Mesendoderm (in vitro differentiated cells): ENCODE results near the gene CALCOCO2.

Experiments used
- DNase-seq: peaks from one replicate; pipeline ENCODE4 v3.0.0; 2013
- H2AK5ac ChIP-seq: 2 replicates; pipeline ENCODE4 v1.6.1; 2013; ENCODE audit warnings: low read length, inconsistent platforms
- H2BK120ac ChIP-seq: 2 replicates; pipeline ENCODE4 v1.6.1; 2013; ENCODE audit warnings: low read depth, mild to moderate bottlenecking, low read length, moderate library complexity, mixed read lengths
- H2BK15ac ChIP-seq: replicated peaks from 2 replicates; pipeline ENCODE4 v1.6.1; 2013; ENCODE audit warnings: low read depth, mild to moderate bottlenecking, moderate library complexity
- H2BK5ac ChIP-seq: 2 replicates; pipeline ENCODE4 v1.6.1; 2013; ENCODE audit warnings: low read length, inconsistent platforms
- H3K18ac ChIP-seq: 2 replicates; pipeline ENCODE4 v1.6.1; 2013; ENCODE audit warnings: mild to moderate bottlenecking, low read length, mixed read lengths
- H3K23ac ChIP-seq: one replicate; pipeline ENCODE4 v1.6.1; 2013; ENCODE audit warnings: low read length
- H3K27ac ChIP-seq: 2 replicates; pipeline ENCODE4 v1.5.1; 2013; ENCODE audit warnings: low read depth, mild to moderate bottlenecking, inconsistent platforms, low read length, moderate library complexity
- H3K27me3 ChIP-seq: 2 replicates; pipeline ENCODE4 v1.6.1; 2013; ENCODE audit warnings: low read length, control low read depth, mild to moderate bottlenecking, inconsistent platforms; ENCODE audit not compliant: insufficient read depth, poor library complexity
- H3K36me3 ChIP-seq: 2 replicates; pipeline ENCODE4 v1.6.1; 2013; ENCODE audit warnings: low read length, inconsistent platforms; ENCODE audit not compliant: control insufficient read depth, insufficient read depth
- H3K4ac ChIP-seq: one replicate; pipeline ENCODE4 v1.6.1; 2013; ENCODE audit warnings: low read depth, mild to moderate bottlenecking, low read length, moderate library complexity
- H3K4me1 ChIP-seq: 2 replicates; pipeline ENCODE4 v1.6.1; 2013; ENCODE audit warnings: low read depth, low read length, inconsistent platforms; ENCODE audit not compliant: control insufficient read depth
- H3K4me2 ChIP-seq: 2 replicates; pipeline ENCODE4 v1.6.1; 2013; ENCODE audit warnings: low read length
- H3K4me3 ChIP-seq: 2 replicates; pipeline ENCODE4 v1.5.1; 2013; ENCODE audit warnings: mild to moderate bottlenecking, low read length
- H3K56ac ChIP-seq: one replicate; pipeline ENCODE4 v1.6.1; 2013; ENCODE audit warnings: low read length
- H3K79me1 ChIP-seq: 2 replicates; pipeline ENCODE4 v1.6.1; 2013; ENCODE audit warnings: low read length, inconsistent platforms
- H3K79me2 ChIP-seq: 2 replicates; pipeline ENCODE4 v1.6.1; 2013; ENCODE audit warnings: mild to moderate bottlenecking, low read length; ENCODE audit not compliant: control insufficient read depth, insufficient read depth
- H3K9ac ChIP-seq: 2 replicates; pipeline ENCODE4 v1.6.1; 2013; ENCODE audit warnings: low read length, inconsistent platforms
- H4K5ac ChIP-seq: one replicate; pipeline ENCODE4 v1.6.1; 2013; ENCODE audit warnings: low read length
- H4K8ac ChIP-seq: one replicate; pipeline ENCODE4 v1.6.1; 2013; ENCODE audit warnings: low read depth, mild to moderate bottlenecking, control low read depth, low read length, moderate library complexity
- WGBS: extraction: QIAGEN DNeasy Blood & Tissue Kit; methylation state at CpG from one replicate; pipeline ENCODE4 v1.1.7; 2013; ENCODE audit warnings: low lambda C conversion rate, missing lambda C conversion rate; ENCODE audit not compliant: insufficient coverage; ENCODE audit errors: extremely low coverage; 5-methylcytosine and 5-hydroxymethylcytosine counted together

CALCOCO2 gene

DNA sequence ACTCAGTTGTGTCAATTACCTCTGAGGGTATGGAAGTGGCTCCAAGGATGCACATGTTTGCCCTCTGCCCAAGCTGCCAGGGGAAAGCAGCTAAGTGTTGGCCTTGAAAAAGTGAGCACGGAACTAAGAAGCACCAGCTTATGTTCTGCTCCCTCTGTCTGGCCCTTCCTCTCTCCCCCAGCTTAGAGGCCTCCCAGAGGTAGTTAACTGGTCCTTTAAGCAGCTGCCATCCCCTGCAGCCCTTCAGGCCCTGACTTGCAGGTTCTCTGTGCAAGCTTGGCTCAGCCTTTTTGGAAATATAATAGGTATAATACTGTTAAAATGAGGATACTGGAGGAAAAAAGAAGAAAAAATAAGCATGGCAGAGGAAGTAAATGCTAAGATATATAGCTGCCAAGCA lies 70.4 kb downstream of the CALCOCO2 start:
- Histone ChIP-seq H2BK15ac (no peak overlapping the region), H3K27me3 (no peaks in the 10 kb centered on the region), H3K4me3 (no peak overlapping the region), H3K9ac (no peak overlapping the region), H4K8ac (no peak overlapping the region), H3K79me2 (no peaks in the 10 kb centered on the region), H2AK5ac (no peak overlapping the region), H3K4me1 (no peaks in the 10 kb centered on the region), H3K23ac (no peak overlapping the region), H3K4ac (no peak overlapping the region), H2BK120ac (no peak overlapping the region), H3K27ac (no peak overlapping the region), H2BK5ac (no peak overlapping the region), H3K4me2 (no peak overlapping the region), H3K36me3 (no peaks in the 10 kb centered on the region), H3K79me1 (no peaks in the 10 kb centered on the region), H3K18ac (no peak overlapping the region), H3K56ac (no peak overlapping the region), H4K5ac (no peak overlapping the region)
- WGBS, result no CpG with 5 or more reads among the region's 1 CpG
- no peak for DNase-seq

GRCh38 chr17:48903401-48903800 lies 72.6 kb downstream of the CALCOCO2 start:
- Histone ChIP-seq H3K36me3 (no peaks in the 10 kb centered on the region), H2BK120ac (no peak overlapping the region), H3K4ac (no peak overlapping the region), H4K8ac (no peak overlapping the region), H4K5ac (no peak overlapping the region), H3K18ac (no peak overlapping the region), H3K4me1 (no peaks in the 10 kb centered on the region), H3K79me1 (no peaks in the 10 kb centered on the region), H2BK5ac (no peak overlapping the region), H2AK5ac (no peak overlapping the region), H3K23ac (no peak overlapping the region), H3K9ac (no peak overlapping the region), H3K27me3 (no peaks in the 10 kb centered on the region), H3K4me2 (no peak overlapping the region), H3K79me2 (no peaks in the 10 kb centered on the region), H2BK15ac (no peak overlapping the region), H3K4me3 (no peak overlapping the region), H3K56ac (no peak overlapping the region), H3K27ac (no peak overlapping the region)
- WGBS, result no CpG with 5 or more reads among the region's 1 CpG
- no peak for DNase-seq

DNA sequence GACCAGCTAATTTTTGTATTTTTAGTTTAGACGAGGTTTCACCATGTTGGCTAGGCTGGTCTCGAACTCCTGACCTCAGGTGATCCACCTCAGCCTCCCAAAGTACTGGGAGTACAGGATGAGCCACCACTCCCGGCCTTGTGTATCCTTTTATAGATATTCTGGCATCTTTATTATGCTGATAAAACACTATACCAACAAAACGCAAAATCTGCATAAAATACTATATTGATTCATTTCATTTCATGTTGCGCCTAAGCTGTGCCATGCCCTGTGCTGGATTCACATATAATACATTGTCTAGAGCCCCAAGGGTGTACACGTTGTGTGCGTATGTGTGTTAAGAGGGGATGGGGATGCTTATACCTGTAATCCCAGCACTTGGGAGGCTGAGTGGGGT lies 73.6 kb downstream of the CALCOCO2 start:
- DNase-seq, result no peak
- no peak overlapping the region for H3K4me2 ChIP-seq
- peaks cover 4% of the 10 kb centered on the region for H3K79me2 ChIP-seq
- no peaks in the 10 kb centered on the region for H3K4me1 ChIP-seq
- no peak overlapping the region for H3K27ac ChIP-seq
- no peak overlapping the region for H2BK5ac ChIP-seq
- H3K36me3 ChIP-seq, result no peaks in the 10 kb centered on the region
- H3K23ac ChIP-seq, result no peak overlapping the region
- H3K27me3 ChIP-seq, result no peaks in the 10 kb centered on the region
- peaks cover 2% of the 10 kb centered on the region for H3K79me1 ChIP-seq
- no peak overlapping the region for H4K5ac ChIP-seq
- H2AK5ac ChIP-seq, result no peak overlapping the region
- no CpG with 5 or more reads among the region's 7 CpGs for WGBS
- no peak overlapping the region for H3K18ac ChIP-seq
- H3K4me3 ChIP-seq, result no peak overlapping the region
- H4K8ac ChIP-seq, result no peak overlapping the region
- H3K4ac ChIP-seq, result no peak overlapping the region
- H2BK15ac ChIP-seq, result no peak overlapping the region
- no peak overlapping the region for H3K9ac ChIP-seq
- no peak overlapping the region for H2BK120ac ChIP-seq
- H3K56ac ChIP-seq, result no peak overlapping the region

GRCh38 chr17:48905987-48906515 lies 75.2 kb downstream of the CALCOCO2 start:
- no CpG with 5 or more reads among the region's 9 CpGs for WGBS

DNA sequence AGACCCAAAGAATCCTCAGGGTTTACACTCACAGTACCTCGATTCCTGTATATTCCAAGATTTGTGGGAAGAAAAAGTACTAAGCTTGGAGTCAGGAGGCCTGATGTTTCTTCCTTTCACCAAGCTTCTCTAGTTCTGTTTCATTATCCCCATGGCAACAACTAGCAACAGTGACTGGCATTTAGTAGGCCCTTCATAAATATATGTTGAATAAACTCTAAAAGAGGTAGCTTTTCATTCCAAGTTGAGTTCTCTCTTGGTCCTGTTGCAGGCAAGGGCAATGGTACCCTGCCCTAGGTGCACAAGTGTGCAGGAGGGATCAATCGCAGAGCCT lies 76.8 kb downstream of the CALCOCO2 start:
- no CpG with 5 or more reads among the region's 2 CpGs for whole genome bisulfite sequencing
- peak overlapping the region; percentile 25 for H3K4me3 ChIP-seq
- peak overlapping the region; percentile 69 for H3K9ac ChIP-seq
- no peak overlapping the region for H4K8ac ChIP-seq
- DNase-seq, result peak; percentile 85
- H2AK5ac ChIP-seq, result no peak overlapping the region
- no peak overlapping the region for H2BK120ac ChIP-seq
- no peak overlapping the region for H3K4ac ChIP-seq
- H3K18ac ChIP-seq, result no peak overlapping the region
- H3K36me3 ChIP-seq, result peaks cover 12% of the 10 kb centered on the region
- H2BK15ac ChIP-seq, result no peak overlapping the region
- H3K23ac ChIP-seq, result no peak overlapping the region
- peak overlapping the region; percentile 49 for H3K4me2 ChIP-seq
- peaks cover 33% of the 10 kb centered on the region for H3K79me2 ChIP-seq
- peak overlapping the region; percentile 93 for H3K56ac ChIP-seq
- peaks cover 22% of the 10 kb centered on the region for H3K79me1 ChIP-seq
- no peaks in the 10 kb centered on the region for H3K27me3 ChIP-seq
- no peak overlapping the region for H4K5ac ChIP-seq
- H3K4me1 ChIP-seq, result peaks cover 15% of the 10 kb centered on the region
- H3K27ac ChIP-seq, result no peak overlapping the region
- H2BK5ac ChIP-seq, result no peak overlapping the region

More at GRCh38 chr17:48905987-48906515, 75.2 kb downstream of the CALCOCO2 start:
- no peak overlapping the region for H2BK5ac ChIP-seq
- H3K9ac ChIP-seq, result no peak overlapping the region
- peaks cover 14% of the 10 kb centered on the region for H3K4me1 ChIP-seq
- peaks cover 13% of the 10 kb centered on the region for H3K79me1 ChIP-seq
- H4K5ac ChIP-seq, result no peak overlapping the region
- no peak overlapping the region for H3K4me3 ChIP-seq
- H2AK5ac ChIP-seq, result no peak overlapping the region
- no peak for DNase-seq
- H3K4me2 ChIP-seq, result no peak overlapping the region
- H2BK15ac ChIP-seq, result no peak overlapping the region
- H3K36me3 ChIP-seq, result peaks cover 6% of the 10 kb centered on the region
- H3K79me2 ChIP-seq, result peaks cover 20% of the 10 kb centered on the region
- H3K23ac ChIP-seq, result no peak overlapping the region
- no peaks in the 10 kb centered on the region for H3K27me3 ChIP-seq
- H3K56ac ChIP-seq, result no peak overlapping the region
- H2BK120ac ChIP-seq, result no peak overlapping the region
- H3K27ac ChIP-seq, result no peak overlapping the region
- H3K4ac ChIP-seq, result no peak overlapping the region
- no peak overlapping the region for H4K8ac ChIP-seq
- H3K18ac ChIP-seq, result no peak overlapping the region
